ENCODE data around the gene GOSR1. TPM values are rescaled to one million over a fixed set of nuclear protein-coding genes. Genes with fewer than 3 reads are reported as not detected.
"Not testable (repeated sequence)": the region's sequence is repeated elsewhere in the genome, so short reads cannot be mapped to it uniquely, and the experiment has no call there.

The GOSR1 gene
- total RNA-seq, 2 experiments from 2014 or later = 45.5 to 45.7 TPM

- ChIA-PET CTCF (no interaction called here), POLR2A (interaction anchor here (1.4 kb wide), 1 partner anchor 9 kb away, joined by 3 read pairs; no protein-coding TSS in a partner anchor)
- no peak for DNase-seq
- no peaks in the 10 kb centered on the region for H3K36me3 Mint-ChIP-seq (ENCODE audit: low read depth)
- no peaks in the 10 kb centered on the region for H3K4me1 Mint-ChIP-seq
- H3K27ac Mint-ChIP-seq = no peak overlapping the region
- H3K4me3 Mint-ChIP-seq = no peak overlapping the region
- H3K27me3 Mint-ChIP-seq = no peaks in the 10 kb centered on the region
- H3K9me3 Mint-ChIP-seq = no peaks in the 10 kb centered on the region
These were observed 58.0 kb downstream of the GOSR1 start for GRCh38 chr17:30534938-30535921.

DNA sequence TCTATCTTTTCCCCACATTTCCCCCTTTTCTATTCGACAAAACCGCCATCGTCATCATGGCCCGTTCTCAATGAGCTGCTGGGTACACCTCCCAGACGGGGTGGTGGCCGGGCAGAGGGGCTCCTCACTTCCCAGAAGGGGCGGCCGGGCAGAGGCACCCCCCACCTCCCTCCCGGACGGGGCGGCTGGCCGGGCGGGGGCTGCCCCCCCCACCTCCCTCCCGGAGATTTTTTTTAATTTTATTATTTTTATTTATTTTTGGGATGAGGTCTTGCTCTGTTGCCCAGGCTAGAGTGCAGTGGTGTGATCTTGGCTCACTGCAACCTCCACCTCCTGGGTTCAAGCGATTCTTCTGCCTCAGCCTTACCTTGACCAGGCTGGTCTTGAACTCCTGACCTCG, 59.6 kb downstream of the GOSR1 start:
- DNase-seq; H3K27me3 Mint-ChIP-seq; H3K4me3 Mint-ChIP-seq; H3K27ac Mint-ChIP-seq; H3K9me3 Mint-ChIP-seq; H3K36me3 Mint-ChIP-seq (ENCODE audit: low read depth); H3K4me1 Mint-ChIP-seq; CTCF ChIA-PET; POLR2A ChIA-PET: not testable (repeated sequence)

DNA sequence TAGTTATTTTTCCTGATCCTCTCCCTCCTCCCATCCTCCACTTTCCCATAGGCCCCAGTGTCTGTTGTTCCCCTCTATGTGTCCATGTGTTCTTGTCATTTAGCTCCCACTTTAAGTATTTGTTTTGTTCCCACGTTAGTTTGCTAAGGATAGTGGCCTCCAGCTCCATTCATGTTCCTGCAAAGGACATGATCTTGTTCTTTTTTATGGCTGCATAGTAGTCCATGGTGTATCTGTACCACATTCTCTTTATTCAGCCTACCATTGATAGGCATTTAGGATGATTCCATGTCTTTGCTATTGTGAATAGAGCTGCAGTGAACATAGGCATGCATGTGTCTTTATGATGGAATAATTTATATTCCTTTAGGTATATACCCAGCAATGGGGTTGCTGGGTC, 60.5 kb downstream of the GOSR1 start:
- POLR2A ChIA-PET; H3K4me3 Mint-ChIP-seq; DNase-seq; H3K9me3 Mint-ChIP-seq; H3K27me3 Mint-ChIP-seq; CTCF ChIA-PET; H3K27ac Mint-ChIP-seq; H3K4me1 Mint-ChIP-seq; H3K36me3 Mint-ChIP-seq (ENCODE audit: low read depth): not testable (repeated sequence)

DNA sequence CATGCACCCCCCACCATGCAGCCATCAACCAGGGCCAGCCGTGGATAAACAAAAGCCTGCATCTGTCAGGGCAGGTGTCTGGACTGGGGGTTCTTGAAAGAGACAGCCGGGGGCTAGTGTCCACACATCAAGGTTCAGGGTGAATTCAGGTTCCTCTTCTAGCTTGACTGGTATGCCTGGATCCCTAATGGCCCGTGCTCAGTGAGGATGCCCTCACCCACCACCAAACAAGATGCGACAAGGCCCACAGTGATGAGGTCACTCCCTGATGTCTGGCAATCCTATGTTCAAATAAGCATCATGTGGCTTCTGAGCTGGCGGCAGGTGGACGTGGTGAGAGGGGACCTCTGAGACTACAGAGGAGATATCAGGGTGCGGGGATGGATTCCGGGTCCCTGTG, 64.6 kb downstream of the GOSR1 start:
- Mint-ChIP-seq H3K36me3 (ENCODE audit: low read depth) (no peaks in the 10 kb centered on the region), H3K4me3 (no peak overlapping the region), H3K27ac (no peak overlapping the region), H3K27me3 (no peaks in the 10 kb centered on the region), H3K9me3 (no peaks in the 10 kb centered on the region), H3K4me1 (no peaks in the 10 kb centered on the region)
- ChIA-PET POLR2A (no interaction called here), CTCF (no interaction called here)
- no peak for DNase-seq

DNA sequence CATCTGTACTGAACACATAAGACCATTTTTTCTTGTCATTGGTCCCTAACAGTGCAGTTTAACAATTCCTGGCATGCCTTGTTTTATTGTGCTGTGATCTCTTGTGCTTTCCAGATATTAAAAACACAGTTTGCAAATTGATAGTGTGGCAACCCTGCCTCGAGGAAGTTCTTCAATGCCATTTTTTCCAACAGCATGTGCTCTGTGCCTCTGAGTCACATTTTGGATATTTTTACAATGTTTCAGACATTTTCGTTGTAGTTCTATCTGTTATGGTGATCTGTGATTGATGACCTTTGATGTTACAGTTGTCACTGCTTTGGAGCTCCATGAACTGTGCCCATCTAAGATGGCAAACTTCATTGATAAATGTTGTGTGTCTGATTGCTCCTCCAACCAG, 66.2 kb downstream of the GOSR1 start:
- Mint-ChIP-seq H3K27me3 (no peaks in the 10 kb centered on the region), H3K4me3 (no peak overlapping the region), H3K4me1 (no peaks in the 10 kb centered on the region), H3K27ac (no peak overlapping the region), H3K36me3 (ENCODE audit: low read depth) (no peaks in the 10 kb centered on the region), H3K9me3 (no peaks in the 10 kb centered on the region)
- CTCF ChIA-PET = no interaction called here
- POLR2A ChIA-PET = interaction anchor here (0.9 kb wide), 1 partner anchor 9 kb away, joined by 3 read pairs; no protein-coding TSS in a partner anchor
- DNase-seq = no peak

GRCh38 chr17:30545024-30545423, 67.8 kb downstream of the GOSR1 start:
- H3K27ac Mint-ChIP-seq = no peak overlapping the region
- no peak for DNase-seq
- no peak overlapping the region for H3K4me3 Mint-ChIP-seq
- peaks cover 3% of the 10 kb centered on the region for H3K4me1 Mint-ChIP-seq
- POLR2A ChIA-PET = no interaction called here
- H3K9me3 Mint-ChIP-seq = no peaks in the 10 kb centered on the region
- no peaks in the 10 kb centered on the region for H3K36me3 Mint-ChIP-seq (ENCODE audit: low read depth)
- CTCF ChIA-PET = interaction anchor here (0.6 to 1.0 kb wide), 2 partner anchors 111 to 1009 kb away, joined by 3 to 4 read pairs; no protein-coding TSS in a partner anchor
- H3K27me3 Mint-ChIP-seq = no peaks in the 10 kb centered on the region

- Mint-ChIP-seq H3K27ac (no peak overlapping the region), H3K27me3 (no peaks in the 10 kb centered on the region), H3K4me1 (peaks cover 19% of the 10 kb centered on the region), H3K4me3 (no peak overlapping the region), H3K36me3 (ENCODE audit: low read depth) (no peaks in the 10 kb centered on the region), H3K9me3 (no peaks in the 10 kb centered on the region)
- POLR2A ChIA-PET = no interaction called here
- CTCF ChIA-PET = no interaction called here
- DNase-seq = no peak
These were observed 70.8 kb downstream of the GOSR1 start for GRCh38 chr17:30547778-30548573.

DNA sequence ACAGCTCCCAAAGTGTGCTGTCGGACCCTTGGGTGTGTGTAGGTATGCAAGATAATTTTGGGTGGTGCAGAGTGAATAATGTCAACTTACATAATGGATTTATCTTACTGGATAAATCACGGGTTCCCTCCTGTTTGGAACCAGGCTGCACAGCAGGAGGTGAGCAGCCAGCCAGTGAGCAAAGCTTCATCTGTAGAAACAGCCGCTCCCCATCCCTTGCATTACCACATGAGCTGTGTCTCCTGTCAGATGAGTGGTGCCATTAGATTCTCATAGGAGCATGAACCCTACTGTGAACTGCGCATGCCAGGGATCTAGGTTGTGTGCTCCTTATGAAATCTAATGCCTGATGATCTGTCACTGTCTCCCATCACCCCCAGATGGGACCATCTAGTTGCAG, 72.0 kb downstream of the GOSR1 start:
- CTCF ChIA-PET; POLR2A ChIA-PET; H3K27ac Mint-ChIP-seq; H3K4me3 Mint-ChIP-seq; DNase-seq; H3K36me3 Mint-ChIP-seq (ENCODE audit: low read depth); H3K9me3 Mint-ChIP-seq; H3K27me3 Mint-ChIP-seq: not testable (repeated sequence)
- H3K4me1 Mint-ChIP-seq = peaks cover 19% of the 10 kb centered on the region

- no peak overlapping the region for H3K27ac Mint-ChIP-seq
- no peaks in the 10 kb centered on the region for H3K36me3 Mint-ChIP-seq (ENCODE audit: low read depth)
- no peak overlapping the region for H3K4me3 Mint-ChIP-seq
- CTCF ChIA-PET = no interaction called here
- peaks cover 19% of the 10 kb centered on the region for H3K4me1 Mint-ChIP-seq
- no peaks in the 10 kb centered on the region for H3K27me3 Mint-ChIP-seq
- POLR2A ChIA-PET = no interaction called here
- DNase-seq = no peak
- no peaks in the 10 kb centered on the region for H3K9me3 Mint-ChIP-seq
These were observed 72.8 kb downstream of the GOSR1 start for GRCh38 chr17:30549864-30550511.

- peak overlapping the region; percentile 40 for H3K27ac Mint-ChIP-seq
- DNase-seq = peak; percentile 37
- H3K4me1 Mint-ChIP-seq = peaks cover 19% of the 10 kb centered on the region
- no peaks in the 10 kb centered on the region for H3K36me3 Mint-ChIP-seq (ENCODE audit: low read depth)
- H3K4me3 Mint-ChIP-seq = no peak overlapping the region
- H3K9me3 Mint-ChIP-seq = no peaks in the 10 kb centered on the region
- CTCF ChIA-PET = interaction anchor here (0.6 kb wide), 1 partner anchor 187 kb away, joined by 3 read pairs; no protein-coding TSS in a partner anchor
- no peaks in the 10 kb centered on the region for H3K27me3 Mint-ChIP-seq
- POLR2A ChIA-PET = no interaction called here
These were observed 73.5 kb downstream of the GOSR1 start for GRCh38 chr17:30550512-30551273.

DNA sequence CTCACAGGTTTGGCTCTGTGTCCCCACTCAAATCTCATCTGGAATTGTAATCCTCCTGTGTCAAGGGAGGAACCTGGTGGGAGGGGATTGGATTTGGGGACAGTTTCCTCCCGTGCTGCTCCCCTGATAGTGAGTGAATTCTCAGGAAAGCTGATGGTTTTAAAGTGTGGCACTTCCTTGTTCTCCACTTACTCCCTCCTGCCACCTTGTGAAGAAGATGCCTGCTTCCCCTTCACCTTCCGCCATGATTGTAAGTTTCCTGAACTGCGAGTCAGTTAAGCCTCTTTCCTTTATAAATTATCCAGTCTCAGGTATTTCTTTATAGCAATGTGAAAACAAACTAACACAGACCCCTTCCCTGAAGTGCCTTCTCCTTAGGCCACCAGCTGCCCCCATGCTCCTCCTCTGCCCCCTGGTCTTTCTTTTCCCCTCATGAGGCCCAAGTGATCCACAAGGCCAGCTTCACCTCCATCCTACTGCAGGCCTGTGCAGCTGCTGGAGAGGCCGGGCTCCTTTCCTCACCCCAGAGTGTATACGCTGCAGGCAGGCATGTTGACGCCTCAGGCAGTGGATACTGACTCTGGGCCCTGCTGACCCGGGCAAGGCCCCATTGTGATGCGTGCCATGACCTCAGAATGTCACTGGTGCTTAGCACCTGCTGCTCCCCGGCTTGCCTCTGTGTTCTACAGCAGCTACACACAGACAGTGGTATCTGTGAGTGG, 74.2 kb downstream of the GOSR1 start:
- POLR2A ChIA-PET, CTCF ChIA-PET: not testable (repeated sequence)
- peak overlapping the region; percentile 40 for H3K27ac Mint-ChIP-seq

GRCh38 chr17:30551996-30552339, 74.8 kb downstream of the GOSR1 start:
- POLR2A ChIA-PET = no interaction called here
- H3K9me3 Mint-ChIP-seq = no peaks in the 10 kb centered on the region
- H3K36me3 Mint-ChIP-seq (ENCODE audit: low read depth) = no peaks in the 10 kb centered on the region
- no peak for DNase-seq
- no peak overlapping the region for H3K4me3 Mint-ChIP-seq
- H3K27me3 Mint-ChIP-seq = no peaks in the 10 kb centered on the region
- H3K27ac Mint-ChIP-seq = peak overlapping the region; percentile 40
- H3K4me1 Mint-ChIP-seq = peaks cover 19% of the 10 kb centered on the region
- CTCF ChIA-PET = no interaction called here

More for the DNA sequence above, 74.2 kb downstream of the GOSR1 start:
- DNase-seq; H3K27me3 Mint-ChIP-seq; H3K36me3 Mint-ChIP-seq (ENCODE audit: low read depth); H3K4me3 Mint-ChIP-seq; H3K9me3 Mint-ChIP-seq: not testable (repeated sequence)
- peaks cover 19% of the 10 kb centered on the region for H3K4me1 Mint-ChIP-seq
